Neural cell (in vitro differentiated cells): ENCODE measurements around the gene ZNF841. TPM values are rescaled to one million over a fixed set of nuclear protein-coding genes. Genes with fewer than 3 reads are reported as not detected.

ENCODE experiments used
- H2AFZ ChIP-seq: fragments of 200-600, 300-800 bp; sonication (generic), shearing (Covaris generic); 2 replicates; pipeline ENCODE4 v1.6.0; 2014; ENCODE audit warnings: low read depth, mild to moderate bottlenecking, antibody characterized with exemption, low read length, moderate library complexity
- H3F3A ChIP-seq: fragments of 200-600 bp; shearing (Covaris generic); 2 replicates; pipeline ENCODE4 v1.6.1; 2016; ENCODE audit warnings: mild to moderate bottlenecking, moderate library complexity, mixed read lengths, antibody characterized with exemption, low read length; ENCODE audit not compliant: insufficient read depth, poor library complexity, severe bottlenecking
- H3K27ac ChIP-seq: fragments of 200-600, 300-800 bp; sonication (generic), shearing (Covaris generic); 2 replicates; pipeline ENCODE4 v1.5.1; 2014; ENCODE audit warnings: mild to moderate bottlenecking, low read length, moderate library complexity
- H3K27me3 ChIP-seq: fragments of 300-800, 200-600 bp; sonication (generic), shearing (Covaris generic); 2 replicates; pipeline ENCODE4 v1.6.0; 2014; ENCODE audit warnings: mild to moderate bottlenecking, low read depth, low read length, moderate library complexity; ENCODE audit not compliant: insufficient read depth
- H3K36me3 ChIP-seq: fragments of 300-800, 200-600 bp; sonication (generic), shearing (Covaris generic); 2 replicates; pipeline ENCODE4 v1.5.1; 2014; ENCODE audit warnings: mild to moderate bottlenecking, antibody characterized with exemption, low read length, moderate library complexity; ENCODE audit not compliant: insufficient read depth
- H3K4me2 ChIP-seq: fragments of 300-800, 200-600 bp; sonication (generic), shearing (Covaris generic); 2 replicates; pipeline ENCODE4 v1.6.0; 2014; ENCODE audit warnings: mild to moderate bottlenecking, low read length
- H3K4me3 ChIP-seq: fragments of 300-800, 200-600 bp; sonication (generic), shearing (Covaris generic); 2 replicates; pipeline ENCODE4 v1.5.1; 2014; ENCODE audit warnings: mild to moderate bottlenecking, low read length, moderate library complexity
- H3K79me2 ChIP-seq: fragments of 200-600 bp; shearing (Covaris generic); replicated peaks from 2 replicates; pipeline ENCODE4 v1.6.0; 2014; ENCODE audit warnings: mild to moderate bottlenecking, low read length, moderate library complexity; ENCODE audit not compliant: insufficient read depth
- H3K9ac ChIP-seq: fragments of 300-800, 200-600 bp; sonication (generic), shearing (Covaris generic); 2 replicates; pipeline ENCODE4 v1.6.1; 2016; ENCODE audit warnings: mild to moderate bottlenecking, low read length, mixed read lengths
- H3K9me2 ChIP-seq: fragments of 200-600 bp; shearing (Covaris generic); 2 replicates; pipeline ENCODE4 v1.6.1; 2016; ENCODE audit warnings: mild to moderate bottlenecking, low read length, mixed read lengths; ENCODE audit not compliant: insufficient read depth
- H3K9me3 ChIP-seq: fragments of 200-600, 300-800 bp; sonication (generic), shearing (Covaris generic); 2 replicates; pipeline ENCODE4 v1.6.1; 2016; ENCODE audit warnings: mild to moderate bottlenecking, mixed run types, low read length, moderate library complexity, mixed read lengths
- H4K20me1 ChIP-seq: fragments of 200-600 bp; shearing (Covaris generic); 2 replicates; pipeline ENCODE4 v1.6.1; 2016; ENCODE audit warnings: mild to moderate bottlenecking, mixed run types; ENCODE audit not compliant: insufficient read depth
- EP300 ChIP-seq: fragments of 450-650 bp; conservative IDR thresholded peaks from 2 replicates; pipeline ENCODE4 v1.6.1; 2014; ENCODE audit warnings: antibody characterized with exemption, mild to moderate bottlenecking, moderate library complexity; ENCODE audit not compliant: poor library complexity, severe bottlenecking
- EZH2 ChIP-seq: fragments of 200-600, 300-800 bp; shearing (Covaris generic), sonication (generic); IDR thresholded peaks from 2 replicates; pipeline ENCODE4 v1.6.1; 2014; ENCODE audit warnings: antibody characterized with exemption, low read length, borderline replicate concordance, mild to moderate bottlenecking; ENCODE audit not compliant: insufficient read depth, poor library complexity, severe bottlenecking
- MXI1 ChIP-seq: fragments of 450-650 bp; conservative IDR thresholded peaks from 2 replicates; pipeline ENCODE4 v1.6.1; 2014; ENCODE audit warnings: antibody characterized with exemption, mild to moderate bottlenecking; ENCODE audit not compliant: poor library complexity, severe bottlenecking
- POLR2AphosphoS5 ChIP-seq: IDR thresholded peaks from 2 replicates; pipeline ENCODE4 v1.6.1; 2012
- RAD21 ChIP-seq: fragments of 450-650 bp; conservative IDR thresholded peaks from 2 replicates; pipeline ENCODE4 v1.6.1; 2014; ENCODE audit warnings: antibody characterized with exemption, mild to moderate bottlenecking, moderate library complexity
- SMC3 ChIP-seq: fragments of 450-650 bp; conservative IDR thresholded peaks from 2 replicates; pipeline ENCODE4 v1.6.1; 2014; ENCODE audit warnings: antibody characterized with exemption, mild to moderate bottlenecking, moderate library complexity; ENCODE audit not compliant: poor library complexity
- TAF1 ChIP-seq: IDR thresholded peaks from 2 replicates; pipeline ENCODE4 v1.6.1; 2012; ENCODE audit warnings: low read depth
- polyA plus RNA-seq: library from polyadenylated mRNA; depleted of rRNA; stranded (reverse); fragments of >200 nt; gene quantifications from 2 replicates; pipeline ENCODE4 v1.2.3, GENCODE V29; 2014
- TF ChIP-seq, protein P1 (sequence below): IDR thresholded peaks from 2 replicates; pipeline ENCODE4 v1.6.1; 2012; ENCODE audit warnings: borderline replicate concordance
- TF ChIP-seq, protein P2 (sequence below): fragments of 450-650 bp; IDR thresholded peaks from 2 replicates; pipeline ENCODE4 v1.5.1; 2014; ENCODE audit warnings: antibody characterized with exemption, mild to moderate bottlenecking, moderate library complexity; ENCODE audit not compliant: poor library complexity, severe bottlenecking

ZNF841 gene
- polyA plus RNA-seq, 1 donor from 2014 or later = 27.5 TPM

DNA sequence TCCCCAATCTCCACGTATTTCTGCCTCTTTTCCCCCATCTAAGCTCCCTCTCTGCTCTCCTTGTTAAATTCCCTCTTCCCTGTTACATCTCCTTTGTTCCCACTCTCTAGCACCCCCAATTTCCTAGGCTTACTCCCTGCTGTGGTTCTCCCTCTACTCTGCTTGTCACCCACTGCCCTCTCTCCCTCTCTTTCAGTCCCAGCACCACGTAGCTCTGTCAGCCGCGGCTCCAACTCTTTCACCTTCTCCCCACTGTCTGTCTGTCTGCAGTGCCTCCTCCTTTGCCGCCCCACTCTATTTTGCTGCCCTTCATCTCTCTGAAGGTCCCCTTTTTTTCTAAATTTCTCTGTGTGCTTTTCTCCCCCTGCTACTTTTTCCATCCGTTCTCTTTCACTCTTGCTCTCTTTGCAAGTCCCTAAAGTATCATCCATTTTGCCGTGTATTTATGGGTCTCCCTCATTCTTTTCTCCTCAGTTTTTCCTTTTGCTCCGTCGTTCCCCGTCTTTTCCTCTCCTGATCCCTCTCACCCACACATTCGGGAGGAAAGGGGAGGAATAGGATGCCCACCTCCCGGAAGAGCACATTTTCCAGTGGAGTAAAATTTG lies 937 bp downstream of the ZNF841 start:
- Histone ChIP-seq H3K9me3 (no peaks in the 10 kb centered on the region), H3K27ac (peak overlapping the region; percentile 72), H3K79me2 (peaks cover 25% of the 10 kb centered on the region)

DNA sequence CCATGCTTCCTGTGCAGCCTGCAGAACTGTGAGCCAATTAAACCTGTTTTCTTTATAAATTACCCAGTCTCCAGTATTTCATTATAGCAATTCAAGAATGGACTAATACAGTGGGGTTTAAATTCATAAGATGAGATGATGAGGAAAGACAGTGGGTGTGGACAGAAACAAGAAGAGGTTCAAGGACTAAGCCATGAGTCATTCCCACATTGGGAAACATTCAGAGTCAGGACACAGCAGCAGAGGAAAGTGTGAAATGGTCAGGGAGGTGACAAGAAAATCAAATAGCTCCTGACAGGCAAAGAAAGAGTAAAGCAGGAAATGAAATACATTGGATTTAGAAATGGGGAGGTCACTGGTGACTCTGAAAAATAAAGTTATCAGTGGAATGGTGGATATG lies 9.1 kb downstream of the ZNF841 start:
- Histone ChIP-seq H3F3A (no peaks in the 10 kb centered on the region), H4K20me1 (no peaks in the 10 kb centered on the region), H3K4me2 (no peak overlapping the region), H3K79me2 (peaks cover 6% of the 10 kb centered on the region), H3K36me3 (peaks cover 11% of the 10 kb centered on the region), H3K9me3 (no peaks in the 10 kb centered on the region), H3K9me2 (no peaks in the 10 kb centered on the region), H3K27ac (no peak overlapping the region), H3K9ac (no peak overlapping the region), H2AFZ (no peak overlapping the region), H3K4me3 (no peak overlapping the region), H3K27me3 (no peaks in the 10 kb centered on the region)
- no peak for TF ChIP-seq POLR2AphosphoS5
- TF ChIP-seq, protein P1, sequence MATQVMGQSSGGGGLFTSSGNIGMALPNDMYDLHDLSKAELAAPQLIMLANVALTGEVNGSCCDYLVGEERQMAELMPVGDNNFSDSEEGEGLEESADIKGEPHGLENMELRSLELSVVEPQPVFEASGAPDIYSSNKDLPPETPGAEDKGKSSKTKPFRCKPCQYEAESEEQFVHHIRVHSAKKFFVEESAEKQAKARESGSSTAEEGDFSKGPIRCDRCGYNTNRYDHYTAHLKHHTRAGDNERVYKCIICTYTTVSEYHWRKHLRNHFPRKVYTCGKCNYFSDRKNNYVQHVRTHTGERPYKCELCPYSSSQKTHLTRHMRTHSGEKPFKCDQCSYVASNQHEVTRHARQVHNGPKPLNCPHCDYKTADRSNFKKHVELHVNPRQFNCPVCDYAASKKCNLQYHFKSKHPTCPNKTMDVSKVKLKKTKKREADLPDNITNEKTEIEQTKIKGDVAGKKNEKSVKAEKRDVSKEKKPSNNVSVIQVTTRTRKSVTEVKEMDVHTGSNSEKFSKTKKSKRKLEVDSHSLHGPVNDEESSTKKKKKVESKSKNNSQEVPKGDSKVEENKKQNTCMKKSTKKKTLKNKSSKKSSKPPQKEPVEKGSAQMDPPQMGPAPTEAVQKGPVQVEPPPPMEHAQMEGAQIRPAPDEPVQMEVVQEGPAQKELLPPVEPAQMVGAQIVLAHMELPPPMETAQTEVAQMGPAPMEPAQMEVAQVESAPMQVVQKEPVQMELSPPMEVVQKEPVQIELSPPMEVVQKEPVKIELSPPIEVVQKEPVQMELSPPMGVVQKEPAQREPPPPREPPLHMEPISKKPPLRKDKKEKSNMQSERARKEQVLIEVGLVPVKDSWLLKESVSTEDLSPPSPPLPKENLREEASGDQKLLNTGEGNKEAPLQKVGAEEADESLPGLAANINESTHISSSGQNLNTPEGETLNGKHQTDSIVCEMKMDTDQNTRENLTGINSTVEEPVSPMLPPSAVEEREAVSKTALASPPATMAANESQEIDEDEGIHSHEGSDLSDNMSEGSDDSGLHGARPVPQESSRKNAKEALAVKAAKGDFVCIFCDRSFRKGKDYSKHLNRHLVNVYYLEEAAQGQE = no peak
- no peak for TF ChIP-seq EP300
- TF ChIP-seq, protein P2, sequence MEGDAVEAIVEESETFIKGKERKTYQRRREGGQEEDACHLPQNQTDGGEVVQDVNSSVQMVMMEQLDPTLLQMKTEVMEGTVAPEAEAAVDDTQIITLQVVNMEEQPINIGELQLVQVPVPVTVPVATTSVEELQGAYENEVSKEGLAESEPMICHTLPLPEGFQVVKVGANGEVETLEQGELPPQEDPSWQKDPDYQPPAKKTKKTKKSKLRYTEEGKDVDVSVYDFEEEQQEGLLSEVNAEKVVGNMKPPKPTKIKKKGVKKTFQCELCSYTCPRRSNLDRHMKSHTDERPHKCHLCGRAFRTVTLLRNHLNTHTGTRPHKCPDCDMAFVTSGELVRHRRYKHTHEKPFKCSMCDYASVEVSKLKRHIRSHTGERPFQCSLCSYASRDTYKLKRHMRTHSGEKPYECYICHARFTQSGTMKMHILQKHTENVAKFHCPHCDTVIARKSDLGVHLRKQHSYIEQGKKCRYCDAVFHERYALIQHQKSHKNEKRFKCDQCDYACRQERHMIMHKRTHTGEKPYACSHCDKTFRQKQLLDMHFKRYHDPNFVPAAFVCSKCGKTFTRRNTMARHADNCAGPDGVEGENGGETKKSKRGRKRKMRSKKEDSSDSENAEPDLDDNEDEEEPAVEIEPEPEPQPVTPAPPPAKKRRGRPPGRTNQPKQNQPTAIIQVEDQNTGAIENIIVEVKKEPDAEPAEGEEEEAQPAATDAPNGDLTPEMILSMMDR = no peak
- no peak for TF ChIP-seq TAF1
- TF ChIP-seq MXI1 = no peak
- TF ChIP-seq EZH2 = no peak
- TF ChIP-seq RAD21 = no peak
- no peak for TF ChIP-seq SMC3

More for the DNA sequence above, 937 bp downstream of the ZNF841 start:
- Histone ChIP-seq H2AFZ (peak overlapping the region; percentile 71), H4K20me1 (no peaks in the 10 kb centered on the region), H3K9ac (peak overlapping the region; percentile 78), H3K27me3 (no peaks in the 10 kb centered on the region), H3F3A (peaks cover 5% of the 10 kb centered on the region), H3K4me3 (peak overlapping the region; percentile 86), H3K36me3 (no peaks in the 10 kb centered on the region), H3K9me2 (no peaks in the 10 kb centered on the region), H3K4me2 (peak overlapping the region; percentile 86)
- TF ChIP-seq SMC3 (no peak), MXI1 (no peak), POLR2AphosphoS5 (no peak)
- TF ChIP-seq, protein P2 = no peak
- TF ChIP-seq, protein P1 = no peak
